Epithelial cell of proximal tubule (primary cell): Measurements from ENCODE around the gene NDRG4. TPM values are rescaled to one million over a fixed set of nuclear protein-coding genes. Genes with fewer than 3 reads are reported as not detected.

Source experiments
- DNase-seq: peaks from one replicate; pipeline ENCODE4 v3.0.0-alpha.2; 2011; ENCODE audit warnings: low read depth
- H3K4me3 ChIP-seq: 2 replicates; pipeline ENCODE4 v1.5.1; 2011; ENCODE audit warnings: low read depth, mild to moderate bottlenecking, low read length
- CTCF ChIP-seq: conservative IDR thresholded peaks from 2 replicates; pipeline ENCODE4 v1.5.1; 2012; ENCODE audit warnings: low read depth, mild to moderate bottlenecking, low read length
- total RNA-seq: library from RNA; depleted of rRNA; stranded (reverse); fragments of >200 nt; gene quantifications from 2 replicates; pipeline ENCODE4 v1.2.3, GENCODE V29; 2015

Gene NDRG4
- total RNA-seq, 1 donor from 2014 or later, result 30.8 TPM

- no peak overlapping the region for H3K4me3 ChIP-seq
- TF ChIP-seq CTCF, result no peak
- DNase-seq, result no peak
These were observed 11.1 kb downstream of the NDRG4 start for GRCh38 chr16:58510776-58511628.

GRCh38 chr16:58511933-58512815 lies 12.2 kb downstream of the NDRG4 start:
- TF ChIP-seq CTCF, result peak; percentile 83
- no peak for DNase-seq
- H3K4me3 ChIP-seq, result no peak overlapping the region

GRCh38 chr16:58513874-58514273 lies 13.9 kb downstream of the NDRG4 start:
- no peak overlapping the region for H3K4me3 ChIP-seq
- no peak for DNase-seq
- TF ChIP-seq CTCF, result no peak

GRCh38 chr16:58515125-58515870 lies 15.4 kb downstream of the NDRG4 start, which contains the start of gene SETD6:
TSS of gene SETD6 (plus strand) at chr16:58515517. CDS start at chr16:58515538, 21 bp downstream.
- peak within 1 kb of the TSS; percentile 93 for H3K4me3 ChIP-seq
- peak; percentile 42 for DNase-seq
- peak; percentile 6 for TF ChIP-seq CTCF

- H3K4me3 ChIP-seq, result peak overlapping the region; percentile 93
- no peak for DNase-seq
- TF ChIP-seq CTCF, result no peak
These were observed 16.2 kb downstream of the NDRG4 start for GRCh38 chr16:58515871-58516767.

- no peak overlapping the region for H3K4me3 ChIP-seq
- TF ChIP-seq CTCF, result no peak
- DNase-seq, result no peak
These were observed 16.8 kb downstream of the NDRG4 start for GRCh38 chr16:58516768-58517107.
